ENCODE data around the gene FOXF1. TPM values are rescaled to one million over a fixed set of nuclear protein-coding genes. Genes with fewer than 3 reads are reported as not detected.

The FOXF1 gene
- total and polyA plus RNA-seq, 3 experiments from 2014 or later = not detected

DNA sequence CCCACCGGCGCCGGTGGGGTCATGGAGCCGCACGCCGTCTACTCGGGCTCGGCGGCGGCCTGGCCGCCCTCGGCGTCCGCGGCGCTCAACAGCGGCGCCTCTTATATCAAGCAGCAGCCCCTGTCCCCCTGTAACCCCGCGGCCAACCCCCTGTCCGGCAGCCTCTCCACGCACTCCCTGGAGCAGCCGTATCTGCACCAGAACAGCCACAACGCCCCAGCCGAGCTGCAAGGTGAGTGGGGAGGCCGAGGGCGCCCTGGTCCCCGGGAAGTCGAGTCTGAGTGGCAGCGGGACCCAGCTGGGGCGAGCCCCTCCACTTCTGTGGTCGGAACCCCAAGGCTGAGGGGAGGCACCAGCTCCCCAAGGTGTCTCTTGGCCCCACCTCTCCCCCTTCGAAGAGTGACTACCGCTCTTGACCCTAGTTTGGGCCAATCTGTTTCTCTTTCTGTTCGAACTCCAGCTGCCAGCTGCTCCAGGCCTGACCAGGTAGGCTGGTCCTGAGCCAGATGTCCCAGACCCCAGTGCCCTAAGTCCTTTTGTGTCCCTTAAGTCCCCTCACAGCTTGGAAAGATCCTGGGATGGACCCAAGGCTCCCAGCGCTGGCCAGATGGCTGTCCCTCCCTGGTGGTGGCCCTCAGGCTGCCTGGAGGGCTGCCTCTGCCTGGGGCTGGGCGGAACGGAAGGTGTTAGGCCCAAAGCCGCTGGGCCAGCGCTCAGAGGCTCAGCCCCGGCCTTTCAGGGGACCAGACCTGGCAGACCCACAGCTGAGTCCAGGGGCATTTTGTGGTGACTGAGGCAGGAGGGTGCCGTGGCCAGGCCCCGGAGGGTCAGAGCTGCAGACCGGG, 1.2 kb downstream of the FOXF1 start:
- no peak overlapping the region for H3K4me3 ChIP-seq (ENCODE audit: low read length)
- peaks cover 33 to 59% of the 10 kb centered on the region in 2 donors for H3K27me3 Mint-ChIP-seq
- no peak overlapping the region for H3K27ac ChIP-seq (ENCODE audit: low read depth, low read length)
- POLR2A ChIA-PET = no interaction called here
- H3K27ac Mint-ChIP-seq = no peak overlapping the region
- no peaks in the 10 kb centered on the region for H3K36me3 ChIP-seq (ENCODE audit: insufficient read depth, low read length)
- CTCF ChIA-PET = no interaction called here
- peaks cover 0 to 2% (median 0%) of the 10 kb centered on the region in 3 donors for H3K36me3 Mint-ChIP-seq
- peaks cover 18 to 33% (median 19%) of the 10 kb centered on the region in 3 donors for H3K4me1 Mint-ChIP-seq
- peaks cover 0 to 1% (median 0%) of the 10 kb centered on the region in 5 donors for H3K9me3 Mint-ChIP-seq
- H3K9me3 ChIP-seq (ENCODE audit: low read length) = no peaks in the 10 kb centered on the region
- H3K27me3 ChIP-seq (ENCODE audit: insufficient read depth, low read length, poor library complexity, severe bottlenecking) = peaks cover 11% of the 10 kb centered on the region
- H3K4me3 Mint-ChIP-seq = peak overlapping the region in 5 of 7 donors; percentile 34 to 58 (median 55)
- H3K4me1 ChIP-seq (ENCODE audit: insufficient read depth, low read length) = no peaks in the 10 kb centered on the region
- DNase-seq = no peak

DNA sequence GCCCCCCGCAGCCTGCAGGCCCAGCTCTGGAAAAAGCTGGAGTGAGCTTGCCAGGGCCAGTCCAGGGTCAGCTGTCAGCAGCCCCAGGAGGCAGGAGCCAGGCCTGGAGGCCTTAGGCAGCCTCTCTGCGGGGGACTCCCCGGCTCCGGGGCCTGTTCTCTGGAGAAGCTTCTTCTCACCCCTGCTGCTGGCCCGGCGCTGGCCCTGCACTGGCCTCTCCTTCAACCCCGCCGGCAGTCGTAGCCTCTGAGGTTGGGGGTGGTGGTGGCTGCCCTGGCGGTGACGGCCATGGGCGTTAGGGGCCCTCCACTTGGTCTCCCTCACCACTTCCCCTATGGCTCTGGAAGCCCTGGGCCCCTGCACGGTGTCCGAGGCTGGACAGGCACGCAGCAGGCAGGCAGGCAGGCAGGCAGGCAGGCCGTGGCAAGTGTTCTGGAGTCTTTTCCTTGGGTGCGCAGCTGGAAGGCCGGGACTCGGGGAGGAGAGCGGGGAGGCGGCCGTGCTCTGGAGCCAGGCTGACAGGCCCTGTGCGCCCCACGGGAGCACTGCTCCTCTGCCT, 2.1 kb downstream of the FOXF1 start:
- Histone ChIP-seq H3K36me3 (ENCODE audit: insufficient read depth, low read length) (no peaks in the 10 kb centered on the region), H3K27me3 (ENCODE audit: insufficient read depth, low read length, poor library complexity, severe bottlenecking) (peaks cover 7% of the 10 kb centered on the region), H3K4me3 (ENCODE audit: low read length) (no peak overlapping the region), H3K4me1 (ENCODE audit: insufficient read depth, low read length) (no peaks in the 10 kb centered on the region), H3K9me3 (ENCODE audit: low read length) (no peaks in the 10 kb centered on the region), H3K27ac (ENCODE audit: low read depth, low read length) (no peak overlapping the region)
- H3K4me1 Mint-ChIP-seq = peaks cover 16 to 29% (median 17%) of the 10 kb centered on the region in 3 donors
- H3K36me3 Mint-ChIP-seq = peaks cover 0 to 2% (median 0%) of the 10 kb centered on the region in 3 donors
- DNase-seq = no peak
- CTCF ChIA-PET = no interaction called here
- H3K4me3 Mint-ChIP-seq = no peak overlapping the region
- POLR2A ChIA-PET = no interaction called here
- peaks cover 32 to 57% of the 10 kb centered on the region in 2 donors for H3K27me3 Mint-ChIP-seq
- no peak overlapping the region for H3K27ac Mint-ChIP-seq
- peaks cover 0 to 1% (median 0%) of the 10 kb centered on the region in 5 donors for H3K9me3 Mint-ChIP-seq

GRCh38 chr16:86512860-86513470, 2.6 kb downstream of the FOXF1 start:
- H3K4me3 Mint-ChIP-seq = peak overlapping the region in 2 of 7 donors; percentile 15 to 39
- Histone ChIP-seq H3K27me3 (ENCODE audit: insufficient read depth, low read length, poor library complexity, severe bottlenecking) (peaks cover 10% of the 10 kb centered on the region), H3K4me3 (ENCODE audit: low read length) (no peak overlapping the region), H3K36me3 (ENCODE audit: insufficient read depth, low read length) (no peaks in the 10 kb centered on the region), H3K9me3 (ENCODE audit: low read length) (no peaks in the 10 kb centered on the region), H3K27ac (ENCODE audit: low read depth, low read length) (no peak overlapping the region), H3K4me1 (ENCODE audit: insufficient read depth, low read length) (no peaks in the 10 kb centered on the region)
- peaks cover 0 to 1% (median 0%) of the 10 kb centered on the region in 5 donors for H3K9me3 Mint-ChIP-seq
- POLR2A ChIA-PET = no interaction called here
- peaks cover 32 to 57% of the 10 kb centered on the region in 2 donors for H3K27me3 Mint-ChIP-seq
- CTCF ChIA-PET = no interaction called here
- H3K36me3 Mint-ChIP-seq = peaks cover 0 to 2% (median 0%) of the 10 kb centered on the region in 3 donors
- DNase-seq = no peak
- no peak overlapping the region for H3K27ac Mint-ChIP-seq
- peaks cover 12 to 23% (median 12%) of the 10 kb centered on the region in 3 donors for H3K4me1 Mint-ChIP-seq

GRCh38 chr16:86513471-86514277, 3.3 kb downstream of the FOXF1 start:
- H3K27me3 ChIP-seq (ENCODE audit: insufficient read depth, low read length, poor library complexity, severe bottlenecking) = peaks cover 13% of the 10 kb centered on the region
- no peak for DNase-seq
- no peaks in the 10 kb centered on the region for H3K4me1 ChIP-seq (ENCODE audit: insufficient read depth, low read length)
- H3K27ac Mint-ChIP-seq = no peak overlapping the region
- H3K36me3 Mint-ChIP-seq = peaks cover 0 to 2% (median 0%) of the 10 kb centered on the region in 3 donors
- peaks cover 0 to 1% (median 0%) of the 10 kb centered on the region in 5 donors for H3K9me3 Mint-ChIP-seq
- peak overlapping the region in 2 of 7 donors; percentile 15 to 36 for H3K4me3 Mint-ChIP-seq
- CTCF ChIA-PET = no interaction called here
- H3K36me3 ChIP-seq (ENCODE audit: insufficient read depth, low read length) = no peaks in the 10 kb centered on the region
- H3K4me3 ChIP-seq (ENCODE audit: low read length) = no peak overlapping the region
- peaks cover 36 to 60% of the 10 kb centered on the region in 2 donors for H3K27me3 Mint-ChIP-seq
- H3K4me1 Mint-ChIP-seq = peaks cover 11 to 23% (median 11%) of the 10 kb centered on the region in 3 donors
- POLR2A ChIA-PET = no interaction called here
- H3K27ac ChIP-seq (ENCODE audit: low read depth, low read length) = no peak overlapping the region
- no peaks in the 10 kb centered on the region for H3K9me3 ChIP-seq (ENCODE audit: low read length)

GRCh38 chr16:86514481-86515376, 4.4 kb downstream of the FOXF1 start:
- H3K4me3 ChIP-seq (ENCODE audit: low read length) = no peak overlapping the region
- ChIA-PET CTCF (no interaction called here), POLR2A (no interaction called here)
- H3K4me1 ChIP-seq (ENCODE audit: insufficient read depth, low read length) = no peaks in the 10 kb centered on the region
- peaks cover 19% of the 10 kb centered on the region for H3K27me3 ChIP-seq (ENCODE audit: insufficient read depth, low read length, poor library complexity, severe bottlenecking)
- Mint-ChIP-seq H3K27ac (no peak overlapping the region), H3K36me3 (peaks cover 0 to 2% (median 0%) of the 10 kb centered on the region in 3 donors), H3K9me3 (peaks cover 0 to 1% (median 0%) of the 10 kb centered on the region in 5 donors), H3K4me3 (peak overlapping the region in 1 of 7 donors; percentile 15), H3K27me3 (peaks cover 39 to 64% of the 10 kb centered on the region in 2 donors), H3K4me1 (peaks cover 7 to 24% (median 11%) of the 10 kb centered on the region in 3 donors)
- H3K27ac ChIP-seq (ENCODE audit: low read depth, low read length) = no peak overlapping the region
- no peak for DNase-seq
- H3K9me3 ChIP-seq (ENCODE audit: low read length) = no peaks in the 10 kb centered on the region
- no peaks in the 10 kb centered on the region for H3K36me3 ChIP-seq (ENCODE audit: insufficient read depth, low read length)

GRCh38 chr16:86515413-86515776, 5.1 kb downstream of the FOXF1 start:
- Mint-ChIP-seq H3K4me1 (peaks cover 11 to 30% (median 11%) of the 10 kb centered on the region in 3 donors), H3K27ac (no peak overlapping the region), H3K9me3 (peaks cover 0 to 1% (median 0%) of the 10 kb centered on the region in 5 donors), H3K4me3 (no peak overlapping the region), H3K36me3 (peaks cover 0 to 2% (median 0%) of the 10 kb centered on the region in 3 donors), H3K27me3 (peaks cover 42 to 66% of the 10 kb centered on the region in 2 donors)
- Histone ChIP-seq H3K36me3 (ENCODE audit: insufficient read depth, low read length) (no peaks in the 10 kb centered on the region), H3K9me3 (ENCODE audit: low read length) (no peaks in the 10 kb centered on the region), H3K4me1 (ENCODE audit: insufficient read depth, low read length) (no peaks in the 10 kb centered on the region), H3K27me3 (ENCODE audit: insufficient read depth, low read length, poor library complexity, severe bottlenecking) (peaks cover 21% of the 10 kb centered on the region), H3K27ac (ENCODE audit: low read depth, low read length) (no peak overlapping the region), H3K4me3 (ENCODE audit: low read length) (no peak overlapping the region)
- no peak for DNase-seq
- ChIA-PET CTCF (no interaction called here), POLR2A (no interaction called here)

Data from CD8-positive, alpha-beta memory T cell (primary cell).